ENCODE data around the gene ERVMER34-1.
A peak's percentile ranks its signal among the peaks of the same experiment; 100 is the strongest.

Gene ERVMER34-1

GRCh38 chr4:52750819-52751486 is at the start of gene ERVMER34-1:
TSS of gene ERVMER34-1 (minus strand) at chr4:52751425. CDS start at chr4:52745520, 5,905 bp downstream.
- no peak for TF ChIP-seq CTCF (IDR thresholded peaks at IDR 0.05; ENCODE audit: extremely low read depth, missing control alignments)
- DNase-seq (ENCODE audit: low spot score) = peak; percentile 25

- DNase-seq (ENCODE audit: low spot score) = no peak
- TF ChIP-seq CTCF (IDR thresholded peaks at IDR 0.05; ENCODE audit: extremely low read depth, missing control alignments) = no peak
Measured at GRCh38 chr4:52799813-52800212, 48.6 kb upstream of the ERVMER34-1 start.

- DNase-seq (ENCODE audit: low spot score) = no peak
- TF ChIP-seq CTCF (IDR thresholded peaks at IDR 0.05; ENCODE audit: extremely low read depth, missing control alignments) = no peak
Measured at GRCh38 chr4:52795533-52795932, 44.3 kb upstream of the ERVMER34-1 start.

GRCh38 chr4:52791936-52792335 is 40.7 kb upstream of the ERVMER34-1 start:
- no peak for DNase-seq (ENCODE audit: low spot score)
- no peak for TF ChIP-seq CTCF (IDR thresholded peaks at IDR 0.05; ENCODE audit: extremely low read depth, missing control alignments)

GRCh38 chr4:52789774-52790173 is 38.5 kb upstream of the ERVMER34-1 start:
- no peak for DNase-seq (ENCODE audit: low spot score)
- no peak for TF ChIP-seq CTCF (IDR thresholded peaks at IDR 0.05; ENCODE audit: extremely low read depth, missing control alignments)

- TF ChIP-seq CTCF (IDR thresholded peaks at IDR 0.05; ENCODE audit: extremely low read depth, missing control alignments) = no peak
- DNase-seq (ENCODE audit: low spot score) = no peak
Measured at GRCh38 chr4:52788806-52789205, 37.6 kb upstream of the ERVMER34-1 start.

GRCh38 chr4:52783069-52783468 is 31.8 kb upstream of the ERVMER34-1 start:
- no peak for DNase-seq (ENCODE audit: low spot score)
- no peak for TF ChIP-seq CTCF (IDR thresholded peaks at IDR 0.05; ENCODE audit: extremely low read depth, missing control alignments)

Measured in GM20000 (cell line).